Activated T-helper 17 cell treated with anti-CD3 and anti-CD28 coated beads, Interleukin-2, amount 50 U/mL, for 72 hours (primary cell): ENCODE results near the gene RNU1-3. TPM values are rescaled to one million over a fixed set of nuclear protein-coding genes. Genes with fewer than 3 reads are reported as not detected.

Experiments used
- total RNA-seq, 2 donors: library from RNA; stranded (reverse); gene quantifications; one replicate each; pipeline ENCODE4 v1.2.3, GENCODE V29; 2022

Gene RNU1-3
- total RNA-seq, 2 donors from 2014 or later: 1,202 to 2,371 TPM

Other genes with a start within 250 kb of the RNU1-3 start
- gene SPATA21, start 229.5 kb downstream of the RNU1-3 start, total RNA-seq: under 1 TPM in 1 of 2 donors, not detected in 1; 0.08 TPM
- gene NECAP2, start 226.2 kb downstream of the RNU1-3 start, total RNA-seq: 10 to 100 TPM; 68.0 to 83.7 TPM
- gene RNU1-1, start 152.7 kb downstream of the RNU1-3 start, total RNA-seq: 1,000 to 10,000 TPM; 1,202 to 2,371 TPM
- 1 to 10 TPM; 6.1 to 6.8 TPM for gene NBPF1, start 53.4 kb downstream of the RNU1-3 start, total RNA-seq
- gene RNU1-4, start 73.6 kb upstream of the RNU1-3 start, total RNA-seq: 1,000 to 10,000 TPM; 1,202 to 2,371 TPM
- 1,000 to 10,000 TPM; 1,202 to 2,371 TPM for gene RNU1-2, start 229.0 kb upstream of the RNU1-3 start, total RNA-seq